ENCODE measurements around the gene HS2ST1. TPM values are rescaled to one million over a fixed set of nuclear protein-coding genes. Genes with fewer than 3 reads are reported as not detected.

HS2ST1 gene
- polyA plus RNA-seq, 2 of the 4 experiments (the other 2 are of a cell fraction), result 15.7 to 26.7 TPM

DNA sequence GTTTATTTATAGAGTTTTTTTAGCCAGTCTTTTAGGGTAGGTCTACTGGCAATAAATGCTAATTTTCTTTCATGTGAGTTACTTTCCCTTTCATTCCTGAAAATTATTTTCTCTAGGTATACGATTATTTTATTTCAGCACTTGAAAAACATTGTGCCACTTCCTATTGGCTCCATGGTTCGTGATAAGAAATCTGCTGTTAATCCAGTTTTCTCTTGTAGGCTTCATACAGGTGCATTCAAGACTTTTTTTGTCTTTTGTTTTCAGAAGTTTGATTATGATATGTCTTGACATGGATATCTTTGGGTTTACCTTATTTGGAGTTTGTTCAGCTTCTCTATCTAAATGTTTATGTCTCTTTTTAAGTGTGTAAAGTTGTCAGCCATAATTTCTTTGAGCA is 148.3 kb downstream of the HS2ST1 start:
- TF ChIP-seq RNF2 (IDR thresholded peaks at IDR 0.05; ENCODE audit: borderline replicate concordance, low read depth) (no peak), ESRRA (IDR thresholded peaks at IDR 0.05; ENCODE audit: borderline replicate concordance, low read length) (no peak), CHD2 (IDR thresholded peaks at IDR 0.05; ENCODE audit: low read length, partially characterized antibody) (no peak), FOSB (CRISPR knock-in tag; IDR thresholded peaks at IDR 0.05) (no peak), HDAC2 (IDR thresholded peaks at IDR 0.05) (no peak), RAD21 (conservative IDR thresholded peaks at IDR 0.05 in 1 of 2, IDR thresholded peaks at IDR 0.05 in 1 of 2) (no peak), SMC3 (IDR thresholded peaks at IDR 0.05) (no peak), NR3C1 (IDR thresholded peaks at IDR 0.05) (no peak), GATA3 (IDR thresholded peaks at IDR 0.05; ENCODE audit: borderline replicate concordance) (no peak), ZFP36 (IDR thresholded peaks at IDR 0.05; ENCODE audit: borderline replicate concordance, partially characterized antibody) (no peak), CEBPB (IDR thresholded peaks at IDR 0.05) (no peak), CBX8 (IDR thresholded peaks at IDR 0.05) (no peak), BHLHE40 (IDR thresholded peaks at IDR 0.05; ENCODE audit: low read depth, low read length) (no peak)
- TF ChIP-seq, protein P1, sequence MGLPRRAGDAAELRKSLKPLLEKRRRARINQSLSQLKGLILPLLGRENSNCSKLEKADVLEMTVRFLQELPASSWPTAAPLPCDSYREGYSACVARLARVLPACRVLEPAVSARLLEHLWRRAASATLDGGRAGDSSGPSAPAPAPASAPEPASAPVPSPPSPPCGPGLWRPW (IDR thresholded peaks at IDR 0.05), result no peak
- Histone ChIP-seq H3K4me3 (no peak overlapping the region), H3K27ac (no peak overlapping the region), H3K4me1 (no peaks in the 10 kb centered on the region), H3K9me3 (peaks cover 3% of the 10 kb centered on the region; the same call in 1 of the 3 replicates), H3K4me2 (no peak overlapping the region)
- 90% methylated on average over 2 of the region's 2 CpGs for WGBS (ENCODE audit: missing lambda C conversion rate)
- CTCF ChIA-PET, result no interaction called here
- DNase-seq (ENCODE audit: low read depth in 1 of 2, low spot score in 1 of 2) (no peak), FAIRE-seq (no peak), ATAC-seq (no peak)
- POLR2A ChIA-PET, result no interaction called here

DNA sequence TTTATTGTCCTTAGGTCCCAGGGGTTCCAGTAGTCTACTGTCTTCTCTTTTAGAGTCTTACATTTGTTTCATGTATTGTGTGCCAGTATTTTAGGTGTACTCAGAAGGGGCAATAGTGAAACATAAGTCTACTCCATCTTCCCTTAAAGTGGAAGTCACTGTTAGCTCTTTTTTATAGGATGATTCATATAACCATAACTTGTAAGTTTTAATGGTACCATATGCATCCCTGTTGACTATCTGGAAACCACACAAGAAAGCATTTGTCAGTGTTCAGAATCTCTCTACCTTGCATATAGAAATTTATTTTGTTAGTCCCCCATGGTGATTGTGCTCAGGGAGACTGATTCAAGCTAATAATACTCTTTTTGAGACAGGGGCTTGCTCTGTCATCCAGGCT is 149.9 kb downstream of the HS2ST1 start:
- H3K4me1 ChIP-seq, result no peaks in the 10 kb centered on the region
- no peak overlapping the region for H3K4me3 ChIP-seq
- CTCF ChIA-PET, result interaction anchor here (1.3 kb wide), 1 partner anchor 17 kb away, joined by 4 read pairs; no protein-coding TSS in a partner anchor
- no peak for FAIRE-seq
- ATAC-seq, result no peak
- H3K9me3 ChIP-seq, result peaks cover 3% of the 10 kb centered on the region; the same call in 1 of the 3 replicates
- no peak overlapping the region for H3K4me2 ChIP-seq
- no peak overlapping the region for H3K27ac ChIP-seq
- TF ChIP-seq EHF (CRISPR knock-in tag; IDR thresholded peaks at IDR 0.05), result no peak
- no peak for TF ChIP-seq TFCP2L1 (CRISPR knock-in tag; IDR thresholded peaks at IDR 0.05)
- no peak for TF ChIP-seq HEYL (CRISPR knock-in tag; IDR thresholded peaks at IDR 0.05)
- TF ChIP-seq ZC3H11A (IDR thresholded peaks at IDR 0.05), result no peak
- no peak for TF ChIP-seq HOXB13 (CRISPR knock-in tag; IDR thresholded peaks at IDR 0.05; ENCODE audit: low read depth)
- TF ChIP-seq, protein P1 (IDR thresholded peaks at IDR 0.05), result no peak
- no peak for TF ChIP-seq ZFP36 (IDR thresholded peaks at IDR 0.05; ENCODE audit: borderline replicate concordance, partially characterized antibody)
- no peak for TF ChIP-seq NFE2L2 (conservative IDR thresholded peaks at IDR 0.05; ENCODE audit: low read length)
- no peak for TF ChIP-seq CHD2 (IDR thresholded peaks at IDR 0.05; ENCODE audit: low read length, partially characterized antibody)
- TF ChIP-seq, protein P2, sequence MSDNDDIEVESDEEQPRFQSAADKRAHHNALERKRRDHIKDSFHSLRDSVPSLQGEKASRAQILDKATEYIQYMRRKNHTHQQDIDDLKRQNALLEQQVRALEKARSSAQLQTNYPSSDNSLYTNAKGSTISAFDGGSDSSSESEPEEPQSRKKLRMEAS (IDR thresholded peaks at IDR 0.05), result no peak
- no peak for TF ChIP-seq FOSL2 (IDR thresholded peaks at IDR 0.05)
- no peak for TF ChIP-seq FOSL2 (CRISPR knock-in tag; IDR thresholded peaks at IDR 0.05)
- TF ChIP-seq NPAS2 (CRISPR knock-in tag; IDR thresholded peaks at IDR 0.05; ENCODE audit: borderline replicate concordance), result no peak
- no peak for TF ChIP-seq NR3C1 (IDR thresholded peaks at IDR 0.05)
- TF ChIP-seq, protein P3, sequence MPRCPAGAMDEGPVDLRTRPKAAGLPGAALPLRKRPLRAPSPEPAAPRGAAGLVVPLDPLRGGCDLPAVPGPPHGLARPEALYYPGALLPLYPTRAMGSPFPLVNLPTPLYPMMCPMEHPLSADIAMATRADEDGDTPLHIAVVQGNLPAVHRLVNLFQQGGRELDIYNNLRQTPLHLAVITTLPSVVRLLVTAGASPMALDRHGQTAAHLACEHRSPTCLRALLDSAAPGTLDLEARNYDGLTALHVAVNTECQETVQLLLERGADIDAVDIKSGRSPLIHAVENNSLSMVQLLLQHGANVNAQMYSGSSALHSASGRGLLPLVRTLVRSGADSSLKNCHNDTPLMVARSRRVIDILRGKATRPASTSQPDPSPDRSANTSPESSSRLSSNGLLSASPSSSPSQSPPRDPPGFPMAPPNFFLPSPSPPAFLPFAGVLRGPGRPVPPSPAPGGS (IDR thresholded peaks at IDR 0.05), result no peak
- no peak for TF ChIP-seq FOSB (CRISPR knock-in tag; IDR thresholded peaks at IDR 0.05)
- TF ChIP-seq ZSCAN20 (CRISPR knock-in tag; IDR thresholded peaks at IDR 0.05), result no peak
- TF ChIP-seq PHF8 (IDR thresholded peaks at IDR 0.05; ENCODE audit: borderline replicate concordance, low read depth), result no peak
- no peak for DNase-seq (ENCODE audit: low read depth in 1 of 2, low spot score in 1 of 2)
- POLR2A ChIA-PET, result no interaction called here
